CD4-positive, alpha-beta memory T cell (primary cell): ENCODE measurements around the gene CPEB1. TPM values are rescaled to one million over a fixed set of nuclear protein-coding genes. Genes with fewer than 3 reads are reported as not detected.
A peak's percentile ranks its signal among the peaks of the same experiment; 100 is the strongest.
"Not testable (repeated sequence)": the region's sequence is repeated elsewhere in the genome, so short reads cannot be mapped to it uniquely, and the experiment has no call there.

ENCODE experiments used
- CTCF ChIA-PET: fragments of 350-600 bp; sonication (Branson Sonifier 250); formaldehyde crosslinking; loops from one replicate; lab custom pipeline; 2021; ENCODE audit warnings: inconsistent platforms; ENCODE audit not compliant: partially characterized antibody; lab: Charles Lee
- POLR2A ChIA-PET: fragments of 350-600 bp; sonication (Branson Sonifier 250); formaldehyde crosslinking; loops from one replicate; lab custom pipeline; 2021; ENCODE audit not compliant: partially characterized antibody; lab: Charles Lee
- DNase-seq, 5 donors: peaks; one replicate each; pipeline versions ENCODE4 v3.0.0 to v3.0.0-alpha.2; 2020 to 2022; ENCODE audit warnings: mixed read lengths in 1 of 5
- H3K27ac ChIP-seq: one replicate; pipeline ENCODE4 v1.7.0; 2013; ENCODE audit warnings: low read depth, low read length
- H3K27me3 ChIP-seq: 2 replicates; pipeline ENCODE4 v1.7.0; 2013; ENCODE audit warnings: mild to moderate bottlenecking, low read length, moderate library complexity; ENCODE audit not compliant: insufficient read depth
- H3K36me3 ChIP-seq: 2 replicates; pipeline ENCODE4 v1.7.0; 2013; ENCODE audit warnings: mild to moderate bottlenecking, low read length, moderate library complexity; ENCODE audit not compliant: insufficient read depth
- H3K4me1 ChIP-seq: 2 replicates; pipeline ENCODE4 v1.7.0; 2013; ENCODE audit warnings: mild to moderate bottlenecking, low read length, moderate library complexity; ENCODE audit not compliant: insufficient read depth
- H3K4me3 ChIP-seq, 2 donors: one replicate each; pipeline ENCODE4 v1.7.0; 2013; ENCODE audit warnings: low read length in 2 of 2, mild to moderate bottlenecking in 1 of 2
- H3K9me3 ChIP-seq, 2 donors: one replicate each; pipeline ENCODE4 v1.7.0; 2013; ENCODE audit warnings: low read length in 2 of 2, control low read depth in 1 of 2; ENCODE audit not compliant: control insufficient read depth in 1 of 2
- H3K27ac Mint-ChIP-seq, 7 donors: one replicate each; pipeline ENCODE4 v1.8.0; 2020 to 2021; ENCODE audit warnings: mixed read lengths in 7 of 7, mild to moderate bottlenecking in 6 of 7, inconsistent platforms in 3 of 7, moderate library complexity in 3 of 7
- H3K27me3 Mint-ChIP-seq, 2 donors: one replicate each; pipeline ENCODE4 v1.8.0; 2020 to 2021; ENCODE audit warnings: mixed read lengths in 2 of 2
- H3K36me3 Mint-ChIP-seq, 2 donors: one replicate each; pipeline ENCODE4 v1.8.0; 2020 to 2021; ENCODE audit warnings: mixed read lengths in 2 of 2, inconsistent platforms in 1 of 2, mild to moderate bottlenecking in 1 of 2
- H3K4me1 Mint-ChIP-seq, 4 donors: one replicate each; pipeline ENCODE4 v1.8.0; 2020 to 2021; ENCODE audit warnings: mixed read lengths in 4 of 4, mild to moderate bottlenecking in 1 of 4
- H3K4me3 Mint-ChIP-seq, 8 donors: one replicate each; pipeline ENCODE4 v1.8.0; 2020 to 2021; ENCODE audit warnings: mixed read lengths in 8 of 8, mild to moderate bottlenecking in 7 of 8, moderate library complexity in 6 of 8, inconsistent platforms in 3 of 8
- H3K9me3 Mint-ChIP-seq, 8 donors: one replicate each; pipeline ENCODE4 v1.8.0; 2020 to 2021; ENCODE audit warnings: mixed read lengths in 8 of 8, mild to moderate bottlenecking in 5 of 8, inconsistent platforms in 3 of 8, moderate library complexity in 1 of 8
- intact Hi-C: fragments of 100-400 bp; cut with micrococcal nuclease; formaldehyde crosslinking; loops from one replicate; pipeline ENCODE4 v1.15.1; 2023
- polyA plus RNA-seq, 2 donors: library from polyadenylated mRNA; unstranded; fragments of 300-500 nt; fragmentation: Illumina TruSeq; gene quantifications; one replicate each; pipeline ENCODE4 v1.2.3, GENCODE V29; 2021
- total RNA-seq, 2 experiments: library from RNA; stranded (reverse); gene quantifications; one replicate each; pipeline ENCODE4 v1.2.3, GENCODE V29; 2021

CPEB1 gene
- total and polyA plus RNA-seq, 4 experiments from 2014 or later: 0.17 to 0.55 (median 0.38) TPM

- intact Hi-C loops: no loop called here
- Mint-ChIP-seq H3K4me3 (peak overlapping the region in 6 of 8 donors; percentile 33 to 84 (median 70)), H3K27ac (no peak overlapping the region), H3K27me3 (peaks cover 30 to 36% of the 10 kb centered on the region in 2 donors), H3K36me3 (no peaks in the 10 kb centered on the region), H3K9me3 (peaks cover 0 to 3% (median 0%) of the 10 kb centered on the region in 8 donors), H3K4me1 (peaks cover 3 to 15% (median 9%) of the 10 kb centered on the region in 4 donors)
- Histone ChIP-seq H3K36me3 (no peaks in the 10 kb centered on the region), H3K9me3 (no peaks in the 10 kb centered on the region), H3K27ac (no peak overlapping the region), H3K4me3 (no peak overlapping the region), H3K4me1 (peaks cover 17% of the 10 kb centered on the region), H3K27me3 (peaks cover 12% of the 10 kb centered on the region)
- ChIA-PET CTCF (interaction anchor here (1.0 kb wide), 1 partner anchor 10 kb away, joined by 3 read pairs; no protein-coding TSS in a partner anchor), POLR2A (interaction anchor here (1.1 kb wide), 1 partner anchor 30 kb away, joined by 3 read pairs; no protein-coding TSS in a partner anchor)
- no peak for DNase-seq
These were observed 2.2 kb upstream of the CPEB1 start for GRCh38 chr15:82649226-82649999.

DNA sequence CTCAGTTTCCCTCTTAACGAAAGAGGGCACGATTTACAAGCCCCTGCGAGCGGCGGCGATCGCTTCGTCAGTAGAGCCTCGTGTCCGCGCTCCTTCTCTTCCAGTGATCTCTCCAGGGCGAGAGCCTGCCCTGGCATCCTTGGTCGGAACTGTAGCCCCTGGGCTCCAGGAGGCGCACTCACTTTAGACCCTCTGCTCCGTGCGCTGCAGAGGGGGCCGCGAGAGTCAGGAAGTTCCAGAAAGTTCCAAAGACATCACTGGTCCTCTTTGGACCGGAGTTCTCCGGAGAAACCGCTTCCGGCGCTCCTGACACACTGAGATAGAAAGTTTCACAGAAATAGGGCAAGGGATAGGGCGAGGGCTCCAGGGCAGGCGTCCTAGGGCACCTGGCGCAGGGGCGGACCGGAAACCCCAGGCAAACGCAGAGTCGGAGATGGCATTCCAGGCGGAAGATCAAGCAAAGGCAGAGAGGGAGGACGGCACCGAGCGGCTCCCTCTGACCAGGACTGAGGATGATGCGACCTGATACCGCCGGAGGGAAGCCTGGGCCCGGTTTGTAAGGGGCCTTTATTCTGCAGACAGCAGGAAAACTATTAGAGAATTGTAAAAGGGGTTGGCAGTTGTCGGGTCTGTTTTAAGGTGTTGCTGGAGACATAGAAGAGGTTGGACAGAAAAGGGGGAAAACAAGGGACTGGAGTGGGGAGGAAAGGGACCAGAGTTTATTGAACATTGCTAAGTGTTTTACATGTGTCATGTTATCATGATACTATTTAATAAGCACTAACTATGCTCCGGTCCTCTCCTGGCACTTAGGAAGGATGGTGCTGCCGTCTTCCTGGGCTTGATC is 1.3 kb upstream of the CPEB1 start:
- peaks cover 12% of the 10 kb centered on the region for H3K27me3 ChIP-seq
- no peaks in the 10 kb centered on the region for H3K36me3 ChIP-seq
- H3K9me3 ChIP-seq: no peaks in the 10 kb centered on the region
- Mint-ChIP-seq H3K27me3 (peaks cover 34 to 38% of the 10 kb centered on the region in 2 donors), H3K27ac (peak overlapping the region in 1 of 7 donors; percentile 1), H3K36me3 (no peaks in the 10 kb centered on the region), H3K9me3 (peaks cover 0 to 3% (median 0%) of the 10 kb centered on the region in 8 donors), H3K4me3 (peak overlapping the region; percentile 59 to 84 (median 70)), H3K4me1 (peaks cover 3 to 15% (median 9%) of the 10 kb centered on the region in 4 donors)
- no peak for DNase-seq
- intact Hi-C loops: no loop called here
- POLR2A ChIA-PET: interaction anchor here (0.6 to 2.2 kb wide), 4 partner anchors 32 to 441 kb away, joined by 3 to 13 read pairs (median 4); partner anchors contain the start of gene RPS17
- peaks cover 17% of the 10 kb centered on the region for H3K4me1 ChIP-seq
- H3K4me3 ChIP-seq: no peak overlapping the region
- CTCF ChIA-PET: no interaction called here
- no peak overlapping the region for H3K27ac ChIP-seq

GRCh38 chr15:82647835-82648256 is 683 bp upstream of the CPEB1 start:
- Histone ChIP-seq H3K27ac (no peak overlapping the region), H3K9me3 (no peaks in the 10 kb centered on the region), H3K36me3 (no peaks in the 10 kb centered on the region), H3K4me3 (peak overlapping the region in 1 of 2 donors; percentile 19), H3K4me1 (peaks cover 17% of the 10 kb centered on the region), H3K27me3 (peaks cover 13% of the 10 kb centered on the region)
- POLR2A ChIA-PET: interaction anchor here (0.6 to 2.2 kb wide), 4 partner anchors 32 to 441 kb away, joined by 3 to 13 read pairs (median 4); partner anchors contain the start of gene RPS17
- Mint-ChIP-seq H3K4me3 (peak overlapping the region; percentile 52 to 84 (median 63)), H3K36me3 (no peaks in the 10 kb centered on the region), H3K4me1 (peaks cover 3 to 15% (median 9%) of the 10 kb centered on the region in 4 donors), H3K27ac (no peak overlapping the region), H3K27me3 (peaks cover 35 to 39% of the 10 kb centered on the region in 2 donors), H3K9me3 (peaks cover 0 to 3% (median 0%) of the 10 kb centered on the region in 8 donors)
- peak in 4 of 5 donors; percentile 15 to 33 (median 22) for DNase-seq
- intact Hi-C loops: no loop called here
- CTCF ChIA-PET: no interaction called here

DNA sequence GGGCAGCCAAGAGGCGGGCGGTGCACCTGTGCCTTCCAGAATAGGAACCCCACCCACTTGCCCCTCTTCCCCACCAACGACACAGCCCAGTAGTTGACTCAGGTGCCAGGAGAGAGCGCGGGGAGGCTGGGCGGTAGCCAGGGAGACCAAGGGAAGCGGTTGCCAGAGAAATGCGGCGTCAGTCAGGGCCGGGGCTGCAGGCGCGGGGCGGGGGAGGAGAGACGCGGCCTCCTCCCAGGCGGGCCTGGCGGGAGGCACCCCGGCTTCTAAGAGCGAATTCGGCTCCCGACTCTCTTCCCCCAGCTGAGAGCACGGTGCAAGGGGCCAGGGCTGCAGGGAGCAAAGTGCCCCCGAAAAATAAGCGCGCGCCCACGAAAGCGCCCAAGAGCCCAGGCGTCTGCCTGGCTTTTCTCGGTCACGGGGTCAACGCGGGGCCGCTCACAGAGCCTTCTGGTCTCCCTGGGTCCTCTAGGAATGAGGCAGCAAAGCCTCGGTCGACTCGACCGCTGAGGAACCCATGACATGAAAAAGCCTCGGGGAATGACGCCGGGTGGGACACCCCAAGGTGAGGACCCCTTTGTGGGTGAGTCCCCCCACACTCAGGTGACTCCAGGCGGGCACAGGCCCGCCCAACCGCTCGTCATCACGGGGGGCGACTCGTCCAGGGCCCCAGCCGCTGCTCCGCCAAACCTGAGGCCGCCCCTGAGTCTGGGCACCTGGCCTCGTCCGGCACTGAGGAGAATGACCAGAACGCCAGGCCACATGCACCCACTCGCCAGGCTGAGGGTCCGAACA is 716 bp downstream of the CPEB1 start:
- intact Hi-C loops: no loop called here
- Mint-ChIP-seq H3K4me1 (peaks cover 3 to 15% (median 9%) of the 10 kb centered on the region in 4 donors), H3K9me3 (peaks cover 0 to 3% (median 0%) of the 10 kb centered on the region in 8 donors), H3K27me3 (peaks cover 38 to 43% of the 10 kb centered on the region in 2 donors), H3K4me3 (peak overlapping the region; percentile 36 to 83 (median 67)), H3K36me3 (no peaks in the 10 kb centered on the region), H3K27ac (peak overlapping the region in 1 of 7 donors; percentile 29)
- H3K27ac ChIP-seq: no peak overlapping the region
- no peaks in the 10 kb centered on the region for H3K36me3 ChIP-seq
- no peak overlapping the region for H3K4me3 ChIP-seq
- no peaks in the 10 kb centered on the region for H3K9me3 ChIP-seq
- peaks cover 21% of the 10 kb centered on the region for H3K27me3 ChIP-seq
- POLR2A ChIA-PET: interaction anchor here (1.3 to 2.2 kb wide), 2 partner anchors 34 to 164 kb away, joined by 4 to 13 read pairs; no protein-coding TSS in a partner anchor
- H3K4me1 ChIP-seq: peaks cover 17% of the 10 kb centered on the region
- no peak for DNase-seq
- CTCF ChIA-PET: interaction anchor here (1.1 kb wide), 1 partner anchor 353 kb away, joined by 3 read pairs; no protein-coding TSS in a partner anchor

GRCh38 chr15:82644967-82645852 is 2.0 kb downstream of the CPEB1 start:
- H3K36me3 ChIP-seq, H3K4me3 ChIP-seq, H3K9me3 Mint-ChIP-seq, H3K36me3 Mint-ChIP-seq, H3K27ac ChIP-seq, POLR2A ChIA-PET, H3K27ac Mint-ChIP-seq, intact Hi-C loops, H3K9me3 ChIP-seq, DNase-seq: not testable (repeated sequence)
- Histone ChIP-seq H3K27me3 (peaks cover 21% of the 10 kb centered on the region), H3K4me1 (peaks cover 17% of the 10 kb centered on the region)
- CTCF ChIA-PET: interaction anchor here (1.1 kb wide), 1 partner anchor 355 kb away, joined by 3 read pairs; no protein-coding TSS in a partner anchor
- Mint-ChIP-seq H3K27me3 (peaks cover 48 to 49% of the 10 kb centered on the region in 2 donors), H3K4me3 (peak overlapping the region in 1 of 8 donors; percentile 53), H3K4me1 (peaks cover 3 to 15% (median 9%) of the 10 kb centered on the region in 4 donors)

DNA sequence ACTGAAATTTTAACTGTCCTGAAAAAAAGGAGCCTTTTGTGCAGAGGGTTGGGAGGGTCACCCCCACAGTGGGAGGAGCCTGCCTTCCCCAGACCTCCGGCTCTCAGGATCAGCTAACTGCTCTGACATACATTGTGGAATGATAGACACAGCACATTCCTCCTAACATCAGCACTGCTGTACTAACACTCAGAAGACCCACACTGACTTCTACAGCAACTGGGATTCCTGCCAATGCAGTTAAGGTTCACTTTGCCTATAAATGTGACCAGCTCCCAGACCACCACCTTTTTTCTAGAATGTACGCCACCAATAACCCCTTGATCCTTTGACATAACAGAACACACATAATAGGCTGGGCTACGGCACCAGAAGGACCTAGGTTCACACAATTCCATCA is 3.2 kb downstream of the CPEB1 start:
- Mint-ChIP-seq H3K36me3 (no peaks in the 10 kb centered on the region), H3K4me3 (no peak overlapping the region), H3K4me1 (peaks cover 3 to 14% (median 7%) of the 10 kb centered on the region in 4 donors), H3K9me3 (peaks cover 0 to 3% (median 0%) of the 10 kb centered on the region in 8 donors), H3K27me3 (peaks cover 53 to 57% of the 10 kb centered on the region in 2 donors), H3K27ac (no peak overlapping the region)
- Histone ChIP-seq H3K27ac (no peak overlapping the region), H3K4me1 (peaks cover 17% of the 10 kb centered on the region), H3K27me3 (peaks cover 21% of the 10 kb centered on the region), H3K9me3 (no peaks in the 10 kb centered on the region), H3K36me3 (no peaks in the 10 kb centered on the region), H3K4me3 (no peak overlapping the region)
- intact Hi-C loops: no loop called here
- no peak for DNase-seq
- CTCF ChIA-PET: no interaction called here
- POLR2A ChIA-PET: no interaction called here
